AG09319 (cell line): ENCODE results near the gene MYCN.

Experiments
- DNase-seq: peaks from one replicate; pipeline ENCODE4 v3.0.0-alpha.2; 2010; ENCODE audit warnings: low read depth; ENCODE audit errors: extremely low read depth
- TF ChIP-seq, protein P1 (sequence below): IDR thresholded peaks from 2 replicates; pipeline ENCODE4 v1.5.1; 2011; ENCODE audit warnings: low read depth, mild to moderate bottlenecking, inconsistent platforms, low read length, moderate library complexity

MYCN gene

DNA sequence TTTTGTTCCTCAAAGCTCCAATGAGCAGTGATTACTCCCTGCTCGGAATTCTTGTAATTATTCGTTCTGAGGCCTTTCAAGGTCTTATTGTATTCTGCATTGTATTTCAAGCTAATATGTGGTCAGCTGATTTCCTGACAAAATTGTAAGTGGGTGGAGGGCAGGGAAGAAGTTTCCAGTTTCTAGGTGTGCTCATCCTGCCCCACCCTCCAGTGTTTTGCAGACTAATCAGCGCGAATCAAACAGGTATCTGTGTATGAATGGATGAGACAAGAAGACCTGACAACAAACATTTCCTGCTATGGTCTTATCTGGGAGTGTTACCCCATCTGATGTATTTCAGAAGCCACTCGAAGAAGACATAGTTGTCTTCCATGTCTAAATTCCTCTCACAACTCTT, 35.3 kb downstream of the MYCN start:
- TF ChIP-seq, protein P1, sequence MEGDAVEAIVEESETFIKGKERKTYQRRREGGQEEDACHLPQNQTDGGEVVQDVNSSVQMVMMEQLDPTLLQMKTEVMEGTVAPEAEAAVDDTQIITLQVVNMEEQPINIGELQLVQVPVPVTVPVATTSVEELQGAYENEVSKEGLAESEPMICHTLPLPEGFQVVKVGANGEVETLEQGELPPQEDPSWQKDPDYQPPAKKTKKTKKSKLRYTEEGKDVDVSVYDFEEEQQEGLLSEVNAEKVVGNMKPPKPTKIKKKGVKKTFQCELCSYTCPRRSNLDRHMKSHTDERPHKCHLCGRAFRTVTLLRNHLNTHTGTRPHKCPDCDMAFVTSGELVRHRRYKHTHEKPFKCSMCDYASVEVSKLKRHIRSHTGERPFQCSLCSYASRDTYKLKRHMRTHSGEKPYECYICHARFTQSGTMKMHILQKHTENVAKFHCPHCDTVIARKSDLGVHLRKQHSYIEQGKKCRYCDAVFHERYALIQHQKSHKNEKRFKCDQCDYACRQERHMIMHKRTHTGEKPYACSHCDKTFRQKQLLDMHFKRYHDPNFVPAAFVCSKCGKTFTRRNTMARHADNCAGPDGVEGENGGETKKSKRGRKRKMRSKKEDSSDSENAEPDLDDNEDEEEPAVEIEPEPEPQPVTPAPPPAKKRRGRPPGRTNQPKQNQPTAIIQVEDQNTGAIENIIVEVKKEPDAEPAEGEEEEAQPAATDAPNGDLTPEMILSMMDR, result no peak
- no peak for DNase-seq

DNA sequence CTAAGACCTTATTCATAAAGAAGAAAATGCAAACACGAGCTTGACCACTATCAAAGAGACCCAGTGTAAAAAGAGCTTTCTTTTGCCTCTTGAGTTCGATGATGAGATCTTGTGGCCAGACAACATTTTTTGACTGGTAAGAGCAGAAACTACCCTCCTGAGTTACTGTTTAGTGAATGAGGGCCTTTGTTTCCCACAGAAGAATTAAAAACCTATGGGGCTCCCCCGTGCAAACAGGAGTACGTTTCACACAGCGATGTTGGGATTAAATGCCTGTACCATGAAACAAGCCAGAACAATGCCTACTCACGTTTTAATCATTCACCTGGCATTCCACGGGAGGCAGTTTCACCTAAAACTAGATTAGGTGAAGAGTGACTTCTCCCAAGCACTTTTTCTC, 36.0 kb downstream of the MYCN start:
- TF ChIP-seq, protein P1, result no peak
- DNase-seq, result no peak

DNA sequence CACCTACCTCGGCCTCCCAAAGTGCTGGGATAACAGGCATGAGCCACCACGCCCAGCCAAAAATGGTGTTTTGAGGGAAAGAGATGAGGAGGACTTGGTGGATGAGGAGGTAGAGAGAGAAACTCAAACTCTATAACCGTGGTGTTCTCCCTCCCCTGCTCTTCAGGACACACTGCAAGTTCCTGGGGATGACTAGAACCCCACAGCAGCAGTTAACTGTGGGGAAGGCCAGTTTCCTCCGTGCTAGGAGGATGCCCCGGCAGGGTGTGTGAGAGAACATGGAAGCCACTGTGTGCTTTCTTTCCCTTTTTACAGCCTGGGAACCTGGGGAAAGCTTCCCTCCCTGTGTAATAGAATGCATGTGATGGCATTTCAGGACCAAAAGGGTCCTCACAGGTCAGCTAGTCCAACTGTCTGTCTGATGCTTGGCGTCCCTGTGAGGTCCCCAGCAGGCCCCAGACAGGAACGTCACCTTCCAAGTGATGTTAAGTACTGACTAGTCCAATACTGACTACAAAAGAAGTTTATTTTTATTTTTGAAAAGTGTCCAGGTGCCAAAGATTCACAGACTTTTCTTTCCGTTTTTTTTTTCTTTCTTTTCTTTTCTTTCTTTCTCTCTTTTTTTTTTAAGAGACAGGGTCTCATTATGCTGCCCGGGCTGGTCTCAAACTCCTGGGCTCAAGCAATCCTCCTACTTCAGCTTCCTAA, 38.9 kb downstream of the MYCN start:
- TF ChIP-seq, protein P1, result no peak
- no peak for DNase-seq

DNA sequence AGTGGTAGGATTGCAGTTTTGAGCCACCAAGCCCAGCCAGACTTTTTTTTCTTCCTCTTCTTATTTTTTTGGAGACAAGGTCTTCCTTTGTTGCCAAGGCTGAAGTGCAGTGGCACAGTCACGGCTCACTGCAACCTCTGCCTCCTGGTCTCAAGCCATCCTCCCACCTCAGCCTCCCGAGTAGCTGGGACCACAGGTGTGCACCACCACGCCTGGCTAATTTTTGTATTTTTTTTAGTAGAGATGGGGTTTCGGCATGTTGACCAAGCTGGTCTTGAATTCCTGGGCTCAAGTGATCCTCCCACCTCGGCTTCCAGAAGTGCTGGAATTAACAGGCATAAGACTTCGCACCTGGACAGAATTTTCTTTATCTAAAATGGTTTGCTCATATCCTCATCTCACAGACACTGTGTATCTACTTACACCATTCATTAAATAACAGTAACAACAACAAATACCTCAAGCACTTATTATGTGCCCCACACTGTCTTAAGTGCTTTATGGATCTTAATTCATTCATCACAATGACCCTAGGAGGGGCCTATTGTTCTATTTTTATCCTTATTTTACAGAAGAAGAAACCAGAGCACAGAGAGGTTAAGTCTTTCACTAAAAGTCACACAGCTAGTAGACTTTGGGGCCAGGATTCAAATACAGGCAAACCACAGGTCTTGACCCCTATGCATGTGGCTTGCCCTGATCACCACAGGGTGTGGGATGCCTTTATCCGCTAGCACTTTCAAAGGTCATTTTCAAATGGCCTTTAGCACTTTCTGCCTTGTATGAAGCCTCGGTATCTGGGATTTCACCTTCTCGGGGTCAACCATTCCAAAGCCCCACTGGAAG, 39.6 kb downstream of the MYCN start:
- TF ChIP-seq, protein P1, result no peak

DNA sequence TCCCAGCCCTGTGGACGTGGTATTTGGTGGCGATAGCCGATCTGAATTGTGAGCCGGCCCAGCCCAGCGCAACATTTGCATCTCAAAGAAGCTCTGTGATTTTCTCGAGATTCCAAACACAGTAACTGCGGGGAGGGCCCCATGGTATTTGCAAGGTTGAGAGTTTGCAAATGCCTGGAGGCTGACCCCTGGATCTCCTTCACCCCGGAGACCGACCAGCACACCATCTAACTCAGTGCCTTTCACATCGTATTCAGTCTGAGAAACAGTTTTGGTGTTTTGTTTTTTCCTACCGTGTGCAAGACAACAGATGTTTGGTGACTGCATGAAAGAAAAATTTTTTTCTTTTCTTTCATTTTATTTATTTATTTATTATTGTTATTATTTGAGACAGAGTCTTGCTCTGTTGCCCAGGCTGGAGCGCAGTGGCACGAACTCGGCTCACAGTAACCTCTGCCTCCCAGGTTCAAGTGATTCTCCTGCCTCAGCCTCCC, 40.3 kb downstream of the MYCN start:
- TF ChIP-seq, protein P1, result no peak
- no peak for DNase-seq

More for the DNA sequence above, 39.6 kb downstream of the MYCN start:
- no peak for DNase-seq

DNA sequence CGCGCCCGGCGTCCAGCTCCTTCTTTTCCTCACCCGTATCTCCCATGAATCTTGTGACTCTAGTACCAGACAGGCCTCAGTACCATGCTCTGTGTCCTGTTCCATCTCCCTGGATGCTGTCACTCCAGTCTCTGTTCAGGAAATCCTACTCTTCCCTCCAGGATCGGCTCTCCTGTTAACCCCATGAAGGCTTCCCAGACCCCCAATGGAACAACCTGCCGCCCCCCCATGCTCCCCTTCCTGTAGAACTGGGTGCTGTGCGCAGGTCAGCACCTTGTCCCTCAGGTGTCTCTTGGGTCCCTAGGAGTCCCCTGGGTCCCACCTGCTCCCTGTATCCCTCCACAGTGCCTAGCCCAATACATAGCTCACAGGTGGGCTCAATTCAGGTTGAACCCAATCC, 41.3 kb downstream of the MYCN start:
- TF ChIP-seq, protein P1, result no peak
- DNase-seq, result no peak
